PC-3 (cell line): ENCODE data around the gene TMTC2.

Source experiments
- CTCF ChIP-seq: fragments of 300-600 bp; sonication (generic); conservative IDR thresholded peaks from 2 replicates; pipeline ENCODE4 v1.5.1; 2017; ENCODE audit warnings: antibody characterized with exemption, low read depth, mild to moderate bottlenecking, low read length
- EZH2 ChIP-seq: fragments of 300-600 bp; sonication (generic); IDR thresholded peaks from one replicate; pipeline ENCODE4 v1.6.1; 2017; ENCODE audit warnings: antibody characterized with exemption, mild to moderate bottlenecking, low read length; ENCODE audit not compliant: unreplicated experiment
- EZH2phosphoT487 ChIP-seq: fragments of 300-600 bp; sonication (generic); IDR thresholded peaks from 2 replicates; pipeline ENCODE4 v1.6.1; 2018; ENCODE audit warnings: mild to moderate bottlenecking, antibody characterized with exemption, low read length, borderline replicate concordance

GRCh38 chr12:83042441-83043200, 355.9 kb downstream of the TMTC2 start:
- TF ChIP-seq CTCF (no peak), EZH2 (no peak), EZH2phosphoT487 (no peak)
